Right cardiac atrium (tissue), 5 donors: Measurements from ENCODE around the gene ZNF467. TPM values are rescaled to one million over a fixed set of nuclear protein-coding genes. Genes with fewer than 3 reads are reported as not detected.

Source experiments
- ATAC-seq, 2 donors: fragments of 200-7000 bp; cut with Tn5 transposase; one replicate each; pipeline versions ENCODE4 v1.8.0 to v1.9.1; 2020; ENCODE audit warnings: moderate library complexity in 2 of 2, mild to moderate bottlenecking in 1 of 2
- DNase-seq, 3 donors: peaks; one replicate each; pipeline ENCODE4 v3.0.0-alpha.2; 2020
- H3K27ac ChIP-seq: one replicate; pipeline ENCODE4 v1.5.1; 2013; ENCODE audit warnings: mild to moderate bottlenecking, low read length, control low read depth, moderate library complexity
- H3K27me3 ChIP-seq: one replicate; pipeline ENCODE4 v1.6.1; 2013; ENCODE audit not compliant: control insufficient read depth, insufficient read depth
- H3K4me1 ChIP-seq: one replicate; pipeline ENCODE4 v1.6.1; 2013; ENCODE audit warnings: low read length; ENCODE audit not compliant: control insufficient read depth, insufficient read depth
- H3K4me3 ChIP-seq: one replicate; pipeline ENCODE4 v1.5.1; 2013; ENCODE audit warnings: low read length, control low read depth
- H3K9me3 ChIP-seq: one replicate; pipeline ENCODE4 v1.6.1; 2013; ENCODE audit warnings: low read length; ENCODE audit not compliant: control insufficient read depth
- WGBS: extraction: QIAGEN DNeasy Blood & Tissue Kit; methylation state at CpG from one replicate; pipeline ENCODE4 v1.1.7; 2013; 5-methylcytosine and 5-hydroxymethylcytosine counted together
- intact Hi-C, 4 donors: fragments of 100-400 bp; cut with DNase I; formaldehyde crosslinking; loops; one replicate each; pipeline versions ENCODE4 v1.11.0 to v1.14.0; 2022 to 2023
- long read RNA-seq, 4 donors: library from polyadenylated mRNA; unstranded; transcript quantifications; one replicate each; pipeline ENCODE4 v2.0.0, GENCODE V29; 2020 to 2021
- polyA plus RNA-seq: library from polyadenylated mRNA; stranded (reverse); fragments of 200-250 nt; gene quantifications from one replicate; pipeline ENCODE4 v1.2.3, GENCODE V29; 2013
- total RNA-seq, 4 donors: library from RNA; stranded (reverse); fragmentation: NEBNext Ultra II Directional; extraction: Animal tissue kit (Norgen Biotek cat#: 25700); gene quantifications; one replicate each; pipeline ENCODE4 v1.2.1, GENCODE V29; 2021
- donor health status: healthy with polysubstance abuse.
- donor health status: DM: no; HTN: yes; CAD: no.
- donor health status: DM: no; HTN: no; CAD: no.
- donor health status: DM: no; HTN: yes; CAD: no; lungs with severe emphysema.
- donor health status: DM: yes; HTN: yes; CAD: no.

The ZNF467 gene
- total RNA-seq (10 to 100 TPM; 10.4 to 15.6 (median 11.6) TPM), polyA plus RNA-seq (6.6 TPM)
- long read RNA-seq, donor 1, partial matches to known transcripts, result 0 of 22 reads
- long read RNA-seq, donor 1, other reads (novel, unspliced or antisense), result 20 of 22 reads
- long read RNA-seq, donor 2, transcript ZNF467-201 (5 exons, 2,553 nt), result major isoform, 5 of 19 reads
- long read RNA-seq, donor 2, partial matches to known transcripts, result 8 of 19 reads
- long read RNA-seq, donor 2, other reads (novel, unspliced or antisense), result 6 of 19 reads
- long read RNA-seq, donor 3, partial matches to known transcripts, result 1 of 22 reads
- long read RNA-seq, donor 3, other reads (novel, unspliced or antisense), result 21 of 22 reads
- long read RNA-seq, donor 4, partial matches to known transcripts, result 12 of 22 reads
- long read RNA-seq, donor 4, other reads (novel, unspliced or antisense), result 5 of 22 reads

GRCh38 chr7:149773446-149774236, at the start of gene ZNF467:
ZNF467 (minus strand) TSS chr7:149773588; CDS start chr7:149771032, 2,556 bp downstream.
- Histone ChIP-seq H3K27ac (peak within 1 kb of the TSS; percentile 61), H3K4me1 (peaks cover 2% of the 10 kb centered on the region), H3K9me3 (no peaks in the 10 kb centered on the region), H3K4me3 (peak within 1 kb of the TSS; percentile 87), H3K27me3 (no peaks in the 10 kb centered on the region)
- 2% methylated on average over 57 of the region's 57 CpGs for WGBS
- intact Hi-C loops, result no loop called here
- ATAC-seq (peak; percentile 1 to 27), DNase-seq (peak; percentile 83 to 94 (median 92))

- WGBS, result 41% methylated on average over 22 of the region's 22 CpGs
- Histone ChIP-seq H3K9me3 (no peaks in the 10 kb centered on the region), H3K27me3 (no peaks in the 10 kb centered on the region), H3K4me1 (no peaks in the 10 kb centered on the region), H3K4me3 (no peak overlapping the region), H3K27ac (no peak overlapping the region)
- intact Hi-C loops, result no loop called here
- ATAC-seq (no peak), DNase-seq (peak in 2 of 3 donors; percentile 32 to 46)
Observed at GRCh38 chr7:149822353-149822943, 49.1 kb upstream of the ZNF467 start.

GRCh38 chr7:149821191-149822148, 48.1 kb upstream of the ZNF467 start:
- 84% methylated on average over 30 of the region's 30 CpGs for WGBS
- ATAC-seq, result no peak
- Histone ChIP-seq H3K4me1 (no peaks in the 10 kb centered on the region), H3K4me3 (no peak overlapping the region), H3K27me3 (no peaks in the 10 kb centered on the region), H3K27ac (no peak overlapping the region), H3K9me3 (no peaks in the 10 kb centered on the region)
- peak in 2 of 3 donors; percentile 28 to 41 for DNase-seq
- intact Hi-C loops, result no loop called here

- Histone ChIP-seq H3K9me3 (no peaks in the 10 kb centered on the region), H3K27ac (no peak overlapping the region), H3K27me3 (no peaks in the 10 kb centered on the region), H3K4me1 (no peaks in the 10 kb centered on the region), H3K4me3 (no peak overlapping the region)
- DNase-seq (peak in 2 of 3 donors; percentile 24 to 54), ATAC-seq (no peak)
- intact Hi-C loops, result no loop called here
- WGBS, result 88% methylated on average over 17 of the region's 17 CpGs
Observed at GRCh38 chr7:149820622-149821190, 47.3 kb upstream of the ZNF467 start.

- no peaks in the 10 kb centered on the region for H3K4me1 ChIP-seq
- no peak overlapping the region for H3K4me3 ChIP-seq
- no peak overlapping the region for H3K27ac ChIP-seq
- intact Hi-C loops, result no loop called here
- peak in 1 of 3 donors; percentile 6 for DNase-seq
- H3K9me3 ChIP-seq, result no peaks in the 10 kb centered on the region
- no peaks in the 10 kb centered on the region for H3K27me3 ChIP-seq
- no peak for ATAC-seq
- WGBS, result 84% methylated on average over 7 of the region's 7 CpGs
Observed at GRCh38 chr7:149819961-149820340, 46.6 kb upstream of the ZNF467 start.

GRCh38 chr7:149819141-149819960, 46.0 kb upstream of the ZNF467 start:
- no peak overlapping the region for H3K4me3 ChIP-seq
- ATAC-seq, result no peak
- H3K27ac ChIP-seq, result no peak overlapping the region
- peak in 2 of 3 donors; percentile 37 to 50 for DNase-seq
- 91% methylated on average over 28 of the region's 28 CpGs for WGBS
- intact Hi-C loops, result no loop called here
- H3K9me3 ChIP-seq, result no peaks in the 10 kb centered on the region
- H3K4me1 ChIP-seq, result no peaks in the 10 kb centered on the region
- H3K27me3 ChIP-seq, result no peaks in the 10 kb centered on the region

- Histone ChIP-seq H3K4me1 (no peaks in the 10 kb centered on the region), H3K27me3 (no peaks in the 10 kb centered on the region), H3K9me3 (no peaks in the 10 kb centered on the region), H3K27ac (no peak overlapping the region), H3K4me3 (no peak overlapping the region)
- DNase-seq, result peak in 2 of 3 donors; percentile 15 to 39
- WGBS, result 87% methylated on average over 9 of the region's 9 CpGs
- intact Hi-C loops, result no loop called here
- no peak for ATAC-seq
Observed at GRCh38 chr7:149818536-149818840, 45.1 kb upstream of the ZNF467 start.

- H3K9me3 ChIP-seq, result no peaks in the 10 kb centered on the region
- intact Hi-C loops, result no loop called here
- 83% methylated on average over 23 of the region's 23 CpGs for WGBS
- H3K27me3 ChIP-seq, result no peaks in the 10 kb centered on the region
- no peak overlapping the region for H3K4me3 ChIP-seq
- no peak overlapping the region for H3K27ac ChIP-seq
- ATAC-seq, result no peak
- no peaks in the 10 kb centered on the region for H3K4me1 ChIP-seq
- peak; percentile 6 to 47 (median 20) for DNase-seq
Observed at GRCh38 chr7:149817836-149818535, 44.6 kb upstream of the ZNF467 start.

GRCh38 chr7:149817301-149817771, 43.9 kb upstream of the ZNF467 start:
- H3K4me3 ChIP-seq, result no peak overlapping the region
- peak in 2 of 3 donors; percentile 7 to 24 for DNase-seq
- no peak overlapping the region for H3K27ac ChIP-seq
- 66% methylated on average over 8 of the region's 8 CpGs for WGBS
- no peaks in the 10 kb centered on the region for H3K4me1 ChIP-seq
- no peaks in the 10 kb centered on the region for H3K9me3 ChIP-seq
- H3K27me3 ChIP-seq, result no peaks in the 10 kb centered on the region
- no peak for ATAC-seq
- intact Hi-C loops, result no loop called here
